Measurements from ENCODE around the gene ARHGAP6.
"Not testable (repeated sequence)": the region's sequence is repeated elsewhere in the genome, so short reads cannot be mapped to it uniquely, and the experiment has no call there.

ARHGAP6 gene

DNA sequence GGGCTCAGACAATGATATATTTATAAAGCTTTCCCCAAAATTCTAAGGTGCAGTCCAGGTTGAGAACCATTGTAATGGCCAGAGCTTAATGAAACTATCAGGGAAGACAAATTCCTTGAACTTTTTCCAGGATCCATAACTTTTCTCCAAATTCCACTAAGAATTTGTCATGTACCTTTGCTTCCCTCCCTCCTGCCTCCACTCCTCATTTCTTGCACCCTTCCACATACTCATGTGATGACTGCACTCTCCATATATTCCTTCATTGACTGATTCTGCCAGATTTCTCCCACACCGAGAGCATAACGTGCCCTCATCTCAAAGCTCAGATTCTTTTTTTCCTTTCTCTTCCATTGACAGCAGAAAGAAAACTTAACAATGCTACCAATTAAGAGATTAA is 393.4 kb downstream of the ARHGAP6 start:
- no peak for DNase-seq

DNA sequence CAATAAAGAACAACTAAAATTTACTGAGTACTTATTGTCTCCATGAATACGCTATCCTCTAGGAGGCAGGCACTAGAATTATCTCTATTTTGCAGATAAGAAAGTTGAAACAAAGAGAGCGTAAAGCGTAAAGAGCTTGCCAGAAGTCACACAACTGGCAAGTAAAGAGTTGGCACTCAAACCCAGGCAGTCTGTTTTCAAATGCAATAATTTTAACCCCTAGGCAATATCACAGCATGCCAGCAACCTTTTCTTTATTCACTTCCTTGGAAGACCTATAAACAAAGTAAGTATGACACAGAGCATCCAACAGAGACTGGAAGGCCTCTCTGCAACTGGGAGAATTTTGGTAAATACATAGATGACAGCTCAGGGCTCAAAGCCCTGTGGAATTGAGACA is 395.7 kb downstream of the ARHGAP6 start:
- DNase-seq, result no peak

DNA sequence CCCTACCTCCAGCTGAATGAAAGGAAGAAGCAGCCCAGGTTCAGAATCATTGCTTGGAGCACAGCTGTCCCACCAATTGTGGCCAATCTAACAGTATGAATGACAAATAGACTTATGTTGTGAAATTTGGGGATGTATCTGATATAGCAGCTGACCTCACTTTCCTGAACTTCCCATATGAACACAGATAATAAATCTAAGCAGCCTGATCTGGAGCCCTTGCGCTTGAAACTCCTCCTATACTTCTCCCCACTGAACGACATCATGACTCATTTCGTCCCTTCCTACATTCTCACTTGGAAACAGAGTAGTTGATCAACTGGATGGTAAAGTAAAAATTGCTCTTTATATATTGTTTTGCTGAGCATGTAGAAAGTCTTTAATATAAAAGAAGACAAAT is 396.7 kb downstream of the ARHGAP6 start:
- no peak for DNase-seq

DNA sequence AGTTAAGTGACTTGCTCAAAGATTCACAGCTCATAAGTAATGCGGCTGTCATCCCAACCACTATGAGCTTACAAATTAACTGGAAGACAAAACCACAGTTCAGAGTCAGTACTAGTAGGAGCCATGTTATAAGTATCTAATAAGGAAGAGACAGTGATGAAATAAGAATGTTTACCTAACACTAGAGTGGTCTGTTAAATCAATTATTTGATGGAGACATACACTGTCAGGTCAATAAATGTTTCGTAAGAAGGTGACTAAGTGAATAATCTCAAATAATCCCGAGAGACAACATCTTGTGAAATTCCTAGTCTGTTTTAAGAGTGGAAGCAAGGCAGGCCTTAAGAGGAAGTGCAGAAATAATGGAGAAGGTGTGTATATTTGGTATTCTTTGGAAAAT is 398.3 kb downstream of the ARHGAP6 start:
- DNase-seq, result no peak

DNA sequence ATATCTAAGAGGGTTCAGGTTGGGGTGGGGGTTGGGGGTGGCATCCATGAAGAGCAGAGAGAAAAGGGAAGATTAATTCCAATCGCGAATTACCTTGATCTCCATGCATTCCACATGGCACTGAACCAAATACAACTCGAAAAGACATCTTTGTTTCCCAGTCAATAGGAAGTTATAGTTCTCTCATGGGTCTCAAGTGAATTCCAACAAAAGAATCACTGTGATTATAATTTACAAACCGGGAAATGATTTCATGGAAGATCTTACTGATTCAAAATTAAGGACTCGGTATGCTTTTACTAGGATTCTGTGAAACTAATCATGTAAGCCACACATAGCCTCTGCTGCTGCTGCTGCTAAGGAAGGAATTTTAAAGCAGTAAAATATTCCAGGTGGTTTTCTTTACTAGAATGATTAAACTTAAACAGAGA is 399.1 kb downstream of the ARHGAP6 start:
- no peak for DNase-seq

DNA sequence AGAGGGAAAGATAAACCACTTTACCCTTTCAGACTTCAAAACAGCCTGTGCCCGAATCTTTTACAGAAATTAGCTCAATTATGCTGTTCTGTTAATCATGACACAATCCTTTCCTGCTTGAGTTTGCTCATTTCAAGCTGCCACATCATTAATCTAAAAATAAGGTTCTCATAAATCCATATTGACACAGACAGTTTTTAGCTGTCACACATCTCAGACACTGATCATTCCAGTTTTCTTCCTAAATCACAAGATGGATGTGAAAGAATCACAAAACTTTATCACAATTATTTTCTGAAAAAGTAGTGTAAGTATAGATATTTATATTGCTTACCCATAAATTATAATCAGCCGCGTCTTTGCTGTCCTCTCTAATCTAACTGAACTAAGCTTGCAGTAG is 400.4 kb downstream of the ARHGAP6 start:
- no peak for DNase-seq

DNA sequence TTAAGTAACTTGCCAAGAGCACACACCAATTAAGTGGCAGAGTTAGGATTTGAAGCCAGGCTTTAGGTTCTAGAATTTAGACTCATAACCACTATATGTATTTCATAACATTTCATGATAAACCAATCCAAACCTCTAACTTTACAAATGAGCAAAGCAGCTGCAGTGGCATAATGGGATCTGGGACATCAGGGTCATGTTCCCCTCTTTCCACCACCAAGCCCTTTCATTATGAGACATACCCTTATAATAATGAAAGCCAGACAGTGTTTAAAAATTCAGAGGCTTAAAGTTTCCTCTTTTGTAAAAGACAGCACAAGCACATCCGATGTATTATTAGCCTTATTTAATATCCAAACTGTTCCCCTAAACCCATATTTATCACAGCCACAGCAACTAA is 400.8 kb downstream of the ARHGAP6 start:
- no peak for DNase-seq

DNA sequence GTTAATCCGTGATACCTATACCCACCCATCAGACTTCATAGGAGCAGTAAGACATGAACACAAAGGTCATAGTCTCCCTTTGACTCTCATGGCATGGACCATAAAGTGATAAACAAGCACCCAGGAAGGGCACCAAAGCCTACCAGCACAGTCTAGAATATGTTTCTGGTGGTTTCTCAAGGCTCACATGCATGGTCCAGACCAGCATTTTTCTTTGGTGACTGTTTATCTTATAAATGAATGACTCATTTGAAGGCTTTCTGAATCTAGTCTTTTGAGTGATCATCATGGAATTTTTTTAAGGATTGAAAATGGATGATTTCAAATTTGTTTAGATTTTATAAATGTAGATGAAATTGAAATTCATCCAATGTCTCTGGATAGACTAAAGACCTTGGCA is 404.5 kb downstream of the ARHGAP6 start:
- no peak for DNase-seq

DNA sequence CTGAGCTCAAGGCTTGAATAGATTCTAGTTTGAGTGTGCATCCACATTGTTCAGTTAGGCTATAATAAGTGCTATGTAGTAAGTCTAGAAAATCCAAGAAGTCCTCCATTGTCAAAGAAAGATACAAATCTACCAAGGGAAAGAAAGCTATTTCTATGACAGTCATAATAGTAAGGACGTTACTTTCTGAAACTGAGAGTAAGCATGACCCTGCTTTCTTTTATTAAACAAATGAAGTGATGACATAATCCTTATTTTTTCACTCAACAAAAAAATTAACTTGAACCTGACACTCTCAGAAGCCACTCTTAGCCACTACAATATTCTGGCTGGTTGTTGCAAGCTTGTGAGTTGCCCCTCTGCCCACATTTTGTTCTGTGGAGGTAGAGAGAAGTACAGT is 406.3 kb downstream of the ARHGAP6 start:
- DNase-seq, result no peak

DNA sequence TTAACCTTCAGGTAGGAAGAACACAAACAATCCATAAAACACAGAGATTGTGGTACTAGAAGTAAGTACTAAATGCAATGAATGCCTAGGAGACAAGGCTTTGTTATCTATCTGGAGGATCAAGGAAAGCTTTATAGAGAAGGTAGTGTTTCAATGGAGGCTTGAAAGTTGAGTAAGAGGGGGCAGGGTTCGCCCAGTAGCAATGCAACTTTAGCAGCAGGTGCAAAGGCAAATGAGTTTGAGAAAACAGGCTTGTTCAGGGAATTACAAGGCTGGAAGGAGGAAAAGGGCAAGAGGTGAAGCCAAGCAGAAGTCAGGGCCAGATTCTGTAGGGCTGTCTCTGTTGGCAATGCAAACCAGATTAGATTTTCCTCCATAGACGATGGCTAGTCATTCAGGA is 408.0 kb downstream of the ARHGAP6 start:
- no peak for DNase-seq

DNA sequence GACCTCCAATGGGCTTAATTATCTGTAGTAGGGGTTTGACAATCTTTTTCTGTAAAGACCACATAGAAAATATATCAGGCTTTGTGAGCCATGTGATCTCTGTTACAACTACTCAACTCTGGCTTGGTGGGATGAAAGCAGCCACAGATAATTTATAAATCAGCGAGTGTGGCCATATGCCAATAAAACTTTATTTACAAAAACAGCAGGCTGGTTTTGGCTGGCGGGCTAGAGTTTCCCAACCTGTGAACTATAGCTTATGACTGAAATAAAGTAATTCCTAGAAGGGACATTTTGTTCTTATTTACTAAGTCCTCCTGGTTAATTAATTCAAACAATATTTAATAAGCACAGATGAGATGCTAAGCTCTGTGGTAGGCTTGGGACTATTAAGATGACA is 408.4 kb downstream of the ARHGAP6 start:
- DNase-seq, result no peak

DNA sequence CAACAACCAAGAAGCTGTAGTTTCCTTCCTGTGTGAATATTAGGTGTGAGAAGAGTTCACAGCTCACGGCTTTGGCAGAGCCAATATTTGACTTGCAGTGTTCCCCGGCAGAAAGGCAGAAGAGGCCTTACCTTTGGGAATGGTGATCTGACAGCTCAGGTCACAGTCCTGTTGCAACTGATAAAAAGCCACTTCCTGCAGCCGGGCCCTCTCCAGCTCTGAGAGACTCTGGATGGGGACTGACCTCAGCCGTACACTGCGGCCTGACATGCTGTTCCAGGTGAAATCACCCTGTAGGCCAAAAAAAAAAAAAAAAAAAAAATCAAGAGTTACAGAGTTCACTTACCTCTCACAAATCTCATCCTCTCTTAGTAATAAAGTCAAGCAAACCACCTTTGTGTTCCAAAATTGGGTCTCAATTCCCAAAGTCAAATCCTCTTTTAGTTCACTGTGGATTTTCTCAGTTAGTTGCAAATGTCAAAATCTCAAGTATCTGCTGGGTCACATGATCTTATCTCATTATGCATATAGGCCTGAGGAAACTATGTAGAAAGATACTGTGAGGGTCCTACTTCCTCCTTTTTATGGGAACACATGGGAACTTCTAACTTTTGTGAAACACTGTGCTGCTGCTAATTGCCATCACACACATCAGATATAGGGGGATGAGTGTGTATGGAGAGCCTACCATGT is 411.2 kb downstream of the ARHGAP6 start:
- DNase-seq, result no peak

DNA sequence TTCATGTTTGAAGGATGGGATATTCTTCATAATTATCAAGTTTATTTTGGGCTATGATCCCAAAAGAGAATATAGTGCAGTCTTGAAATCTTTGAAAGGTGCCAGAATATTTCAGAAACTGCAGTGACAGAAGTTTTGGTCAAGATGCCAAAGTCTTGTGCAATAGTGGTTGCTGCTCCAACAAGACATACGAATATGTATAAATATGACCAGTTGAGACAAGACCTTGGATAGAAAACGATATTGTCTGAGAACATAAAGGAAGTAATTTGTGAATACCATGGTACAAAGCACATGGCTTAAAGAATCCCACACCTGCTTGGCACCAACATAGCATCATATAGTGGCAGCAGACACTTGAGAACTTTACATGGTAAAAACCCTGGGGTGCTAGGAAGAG is 421.1 kb downstream of the ARHGAP6 start:
- DNase-seq, result no peak

DNA sequence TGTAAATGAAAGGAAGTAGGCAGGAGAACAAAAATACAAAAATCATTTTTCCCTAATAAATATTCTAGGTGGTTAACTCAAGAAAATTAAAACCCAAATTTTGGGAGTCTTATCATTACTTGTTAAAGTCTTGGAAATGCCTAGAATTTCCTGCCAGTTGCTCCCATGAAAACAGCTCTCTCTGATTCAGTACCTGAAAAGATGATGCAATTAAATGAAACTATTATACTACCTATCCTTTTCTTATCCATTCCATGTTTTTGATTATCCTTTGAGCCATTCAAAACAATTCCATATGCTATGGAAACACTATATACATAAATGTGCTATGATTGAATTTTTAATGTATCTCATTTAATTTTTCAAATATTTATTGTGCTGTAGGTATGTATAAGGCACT is 423.0 kb downstream of the ARHGAP6 start:
- no peak for DNase-seq

DNA sequence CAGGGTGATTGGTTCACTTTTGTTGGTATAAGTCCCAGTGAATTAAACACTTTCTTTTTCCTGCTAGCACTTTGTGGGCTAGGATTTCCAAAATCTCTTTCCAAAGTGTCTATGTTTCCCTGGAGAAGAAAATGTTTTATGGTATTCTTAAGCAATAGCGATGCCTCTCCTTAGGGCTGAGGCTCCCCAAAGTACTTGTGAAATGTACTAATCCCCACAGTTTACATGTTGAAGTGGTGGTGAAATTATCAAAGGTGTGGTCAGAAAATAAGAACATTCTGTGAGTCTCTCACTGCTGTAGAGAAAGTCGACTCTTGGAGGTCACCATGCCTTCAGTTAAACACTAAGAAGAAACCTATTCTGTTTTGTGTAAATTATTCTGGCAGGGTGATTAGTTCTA is 424.0 kb downstream of the ARHGAP6 start:
- DNase-seq, result no peak

DNA sequence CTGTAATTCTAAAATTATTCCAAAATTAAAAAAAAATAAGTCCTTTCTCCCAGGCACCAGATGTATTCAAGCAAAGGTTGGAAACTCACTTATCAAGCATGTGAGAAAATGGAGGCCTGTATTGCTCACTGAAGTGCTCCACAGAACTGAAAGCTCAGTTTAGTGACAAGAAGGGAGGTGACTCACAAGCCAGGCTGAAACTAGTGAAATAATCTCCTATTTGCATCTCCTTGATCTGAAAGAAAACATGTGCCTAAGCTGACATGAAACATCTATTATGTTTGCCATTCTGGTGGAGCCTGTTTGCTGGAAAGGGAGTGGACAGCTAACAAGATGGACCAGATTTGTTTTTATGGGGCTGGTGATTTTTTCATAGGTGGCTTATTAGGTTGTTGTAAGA is 426.5 kb downstream of the ARHGAP6 start:
- no peak for DNase-seq

DNA sequence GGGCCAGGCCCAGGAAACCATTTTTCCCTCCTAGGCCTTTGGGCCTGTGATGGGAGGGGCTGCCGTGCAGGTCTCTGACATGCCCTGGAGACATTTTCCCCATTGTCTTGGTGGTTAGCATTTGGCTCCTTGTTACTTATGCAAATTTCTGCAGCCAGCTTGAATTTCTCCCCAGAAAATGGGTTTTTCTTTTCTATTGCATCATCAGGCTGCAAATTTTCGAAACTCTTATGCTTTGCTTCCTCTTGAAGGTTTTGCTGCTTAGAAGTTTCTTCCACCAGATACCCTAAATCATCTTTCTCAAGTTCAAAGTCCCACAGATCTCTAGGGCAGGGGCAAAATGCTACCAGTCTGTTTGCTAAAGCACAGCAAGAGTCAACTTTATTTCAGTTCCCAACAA is 430.3 kb downstream of the ARHGAP6 start:
- DNase-seq, result not testable (repeated sequence)

DNA sequence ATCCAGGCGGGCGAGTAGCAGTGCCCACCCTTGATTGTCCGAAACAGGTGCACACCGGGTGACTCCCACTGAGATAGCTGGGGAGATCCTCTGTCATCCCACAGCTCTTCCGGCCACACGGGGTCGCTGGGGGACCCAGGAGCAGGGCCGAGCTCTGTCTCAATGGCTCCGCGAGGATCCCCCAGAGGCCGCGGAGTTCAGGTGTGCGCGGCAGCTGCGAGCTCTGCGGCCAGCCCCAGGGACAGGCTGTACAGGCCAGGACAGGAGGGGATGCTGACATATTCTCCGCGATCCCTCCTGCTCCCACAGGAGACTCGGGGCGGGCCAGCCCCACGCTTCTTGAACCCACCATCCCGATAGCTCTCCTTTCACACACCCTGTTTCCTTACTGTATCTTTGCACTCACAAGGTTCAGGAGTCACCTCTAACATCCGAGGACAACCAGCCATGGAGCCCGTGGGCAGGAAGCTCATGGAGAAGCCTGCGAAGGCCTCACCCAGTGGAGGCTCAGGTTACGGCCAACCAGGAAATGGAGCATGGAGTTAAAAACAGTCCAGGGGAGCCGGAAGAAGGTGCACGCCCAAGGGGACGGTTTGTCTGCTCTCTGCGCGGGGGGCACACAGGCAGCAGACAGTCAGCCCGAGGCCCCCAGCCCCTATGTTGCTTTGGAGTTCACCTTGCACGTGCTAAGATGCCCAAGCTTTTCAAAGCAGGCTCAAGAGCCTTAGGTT is 450.4 kb downstream of the ARHGAP6 start:
- DNase-seq, result no peak

DNA sequence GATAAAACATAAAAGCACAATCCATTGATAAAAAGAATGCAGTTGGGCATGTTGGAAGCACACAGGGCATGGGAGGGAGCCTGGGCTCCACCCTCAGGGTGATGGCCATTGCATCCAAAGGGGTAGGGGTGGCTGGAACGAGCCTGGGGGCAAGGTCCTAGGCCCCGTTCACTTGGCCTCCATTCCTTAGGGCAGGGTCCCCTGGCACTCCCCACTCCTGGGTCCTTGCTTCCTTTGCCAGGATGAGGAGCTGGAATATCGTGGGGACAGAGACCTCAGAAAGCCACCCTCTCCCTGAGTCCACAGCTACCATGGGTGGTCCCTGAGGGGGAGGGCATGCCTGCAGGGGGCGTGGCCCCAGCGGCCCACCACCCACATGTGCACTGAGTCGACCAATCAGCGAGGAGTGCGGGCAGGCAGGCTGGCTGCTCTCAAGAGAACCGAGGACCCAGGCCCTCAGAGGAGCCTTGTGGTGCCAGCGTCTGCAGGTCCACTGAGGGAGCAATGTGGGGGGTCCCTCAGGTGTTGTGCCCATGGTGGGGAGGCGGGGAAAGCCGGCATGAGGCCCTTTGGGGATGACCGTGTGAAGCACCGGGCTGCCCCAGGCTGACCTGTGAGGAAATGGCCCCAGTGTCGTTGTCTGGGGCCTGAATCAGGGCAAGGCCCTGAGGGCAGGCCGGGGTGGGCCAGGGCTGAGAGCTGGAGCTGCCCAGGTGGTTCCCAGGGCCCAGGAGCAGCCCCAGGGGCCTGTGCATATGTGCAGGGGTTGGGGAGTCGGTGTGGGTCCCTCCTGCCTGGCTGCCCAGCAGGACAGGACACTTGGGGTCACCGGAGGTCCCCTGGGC is 451.2 kb downstream of the ARHGAP6 start:
- no peak for DNase-seq

DNA sequence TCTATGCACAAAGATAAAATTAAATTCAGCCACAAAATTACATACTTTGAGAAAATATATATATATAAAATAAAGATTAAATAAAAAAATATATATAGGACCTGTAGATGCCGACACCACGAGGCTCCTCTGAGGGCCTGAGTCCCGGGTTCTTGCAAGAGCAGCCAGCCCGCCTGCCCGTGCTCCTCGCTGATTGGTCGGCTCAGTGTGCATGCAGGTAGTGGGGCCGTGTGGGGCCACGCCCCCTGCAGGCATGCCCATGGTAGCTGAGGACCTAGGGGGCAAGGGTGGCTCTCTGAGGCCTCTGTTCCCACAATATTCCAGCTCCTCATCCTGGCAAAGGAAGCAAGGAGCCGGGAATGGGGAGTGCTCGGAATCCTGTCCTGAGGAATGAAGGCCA is 453.0 kb downstream of the ARHGAP6 start:
- DNase-seq, result no peak

DNA sequence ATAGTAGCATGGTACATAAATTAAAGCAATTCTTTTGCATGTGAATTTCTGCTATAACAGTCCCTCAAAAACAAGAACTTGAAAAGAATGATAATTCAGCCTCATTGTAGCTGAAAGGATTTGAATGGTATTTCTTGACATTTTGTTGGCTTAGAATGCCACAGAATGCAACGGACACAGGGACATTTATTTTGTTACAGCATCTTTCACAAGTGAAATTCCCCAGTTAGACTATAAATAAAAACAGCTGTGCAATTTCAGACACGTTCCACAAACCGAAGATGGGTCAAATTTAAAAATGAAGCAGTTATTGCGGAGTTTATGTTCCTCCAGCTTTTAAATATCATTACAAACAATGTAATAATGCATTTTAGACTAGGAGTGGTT is 455.3 kb downstream of the ARHGAP6 start:
- no peak for DNase-seq

DNA sequence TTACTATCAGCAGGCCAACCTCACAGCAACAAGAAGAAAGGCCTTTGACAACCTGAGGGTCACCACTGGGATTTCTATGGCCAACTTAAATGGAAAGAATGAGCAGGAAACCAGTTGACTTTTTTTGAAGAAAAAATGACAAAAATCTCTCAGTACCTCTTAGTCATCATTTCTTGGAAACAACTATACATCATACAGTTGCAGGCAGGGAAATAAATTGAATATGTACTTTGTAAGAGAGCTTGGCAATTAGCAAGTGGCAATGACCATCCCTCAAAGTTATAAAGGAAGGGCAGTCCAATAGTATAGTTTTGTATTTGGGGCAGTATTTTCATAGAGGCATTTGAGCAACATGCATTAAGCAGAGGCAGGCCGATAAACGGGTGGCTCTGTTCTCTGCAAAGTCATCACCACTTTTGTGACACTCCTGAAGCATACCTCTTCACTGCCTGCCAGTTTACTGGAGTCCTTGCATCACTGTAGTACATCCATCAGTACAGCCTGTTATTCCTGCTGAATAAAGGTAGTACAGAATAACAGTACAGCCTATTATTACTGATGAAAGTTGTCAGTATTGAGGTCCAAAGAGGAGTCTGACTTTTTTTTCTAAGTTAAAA is 455.8 kb downstream of the ARHGAP6 start:
- no peak for DNase-seq

DNA sequence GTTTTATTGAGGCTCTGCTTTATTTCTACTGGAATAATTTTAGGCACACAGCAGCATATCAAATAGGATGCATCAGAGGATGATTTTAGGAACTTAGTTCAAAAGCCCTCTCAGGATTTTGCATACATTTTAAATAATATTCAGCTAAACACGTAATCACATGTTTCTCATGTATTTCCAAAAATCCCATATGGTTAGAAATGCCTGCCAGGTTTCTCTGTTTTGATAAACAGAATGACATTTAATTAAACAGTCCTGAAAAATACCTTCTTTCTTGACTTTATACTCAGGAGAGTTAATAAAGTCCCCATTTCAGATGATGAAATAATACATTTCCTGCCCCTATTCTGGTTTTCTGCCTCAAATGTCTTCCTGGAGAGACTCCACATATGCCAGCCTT is 459.0 kb downstream of the ARHGAP6 start:
- no peak for DNase-seq

DNA sequence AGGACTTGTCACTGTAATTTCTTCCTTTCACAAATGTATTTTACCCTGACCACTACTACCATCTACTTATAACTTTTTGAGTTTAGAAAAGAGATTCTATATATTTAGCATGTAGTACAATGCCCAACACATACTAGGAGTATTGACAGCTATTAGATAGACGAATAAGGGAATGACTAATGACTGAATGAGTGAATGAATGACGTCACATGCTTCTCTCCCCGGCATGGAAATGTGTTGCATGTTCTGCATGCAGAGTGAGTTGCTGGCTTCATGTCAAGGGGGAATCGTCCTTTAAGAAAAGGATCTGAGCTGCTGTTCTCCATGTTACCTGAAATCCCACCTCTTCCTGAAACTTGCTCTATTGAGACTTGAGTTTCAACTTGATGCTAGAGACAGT is 459.9 kb downstream of the ARHGAP6 start:
- DNase-seq, result no peak
